ENCODE measurements around the gene CACNA1D.
"Not testable (repeated sequence)": the region's sequence is repeated elsewhere in the genome, so short reads cannot be mapped to it uniquely, and the experiment has no call there.

The CACNA1D gene

GRCh38 chr3:53530205-53530604, 35.8 kb downstream of the CACNA1D start:
- DNase-seq: no peak

- DNase-seq: no peak
Measured at GRCh38 chr3:53531749-53532148, 37.3 kb downstream of the CACNA1D start.

GRCh38 chr3:53533472-53533871, 39.1 kb downstream of the CACNA1D start:
- no peak for DNase-seq

GRCh38 chr3:53534216-53534615, 39.8 kb downstream of the CACNA1D start:
- no peak for DNase-seq

- DNase-seq: no peak
Measured at GRCh38 chr3:53534676-53535400, 40.4 kb downstream of the CACNA1D start.

GRCh38 chr3:53536282-53536681, 41.9 kb downstream of the CACNA1D start:
- no peak for DNase-seq

GRCh38 chr3:53544357-53544756, 49.9 kb downstream of the CACNA1D start:
- DNase-seq: no peak

- no peak for DNase-seq
Measured at GRCh38 chr3:53545310-53545995, 51.0 kb downstream of the CACNA1D start.

- no peak for DNase-seq
Measured at GRCh38 chr3:53545996-53546359, 51.6 kb downstream of the CACNA1D start.

- DNase-seq: no peak
Measured at GRCh38 chr3:53547327-53547726, 52.9 kb downstream of the CACNA1D start.

GRCh38 chr3:53550005-53550620, 55.7 kb downstream of the CACNA1D start:
- DNase-seq: no peak

GRCh38 chr3:53551324-53551723, 56.9 kb downstream of the CACNA1D start:
- DNase-seq: no peak

GRCh38 chr3:53552730-53553129, 58.3 kb downstream of the CACNA1D start:
- DNase-seq: no peak

GRCh38 chr3:53553200-53553599, 58.8 kb downstream of the CACNA1D start:
- no peak for DNase-seq

- no peak for DNase-seq
Measured at GRCh38 chr3:53554559-53555067, 60.2 kb downstream of the CACNA1D start.

GRCh38 chr3:53555068-53555588, 60.7 kb downstream of the CACNA1D start:
- no peak for DNase-seq

GRCh38 chr3:53566461-53567145, 72.2 kb downstream of the CACNA1D start:
- no peak for DNase-seq

GRCh38 chr3:53570081-53570480, 75.7 kb downstream of the CACNA1D start:
- no peak for DNase-seq

GRCh38 chr3:53570709-53571108, 76.3 kb downstream of the CACNA1D start:
- DNase-seq: no peak

- no peak for DNase-seq
Measured at GRCh38 chr3:53571264-53571663, 76.9 kb downstream of the CACNA1D start.

- DNase-seq: not testable (repeated sequence)
Measured at GRCh38 chr3:53572184-53572583, 77.8 kb downstream of the CACNA1D start.

GRCh38 chr3:53577506-53577905, 83.1 kb downstream of the CACNA1D start:
- no peak for DNase-seq

- DNase-seq: no peak
Measured at GRCh38 chr3:53579636-53580035, 85.2 kb downstream of the CACNA1D start.
